ENCODE data around the gene UQCR11. TPM values are rescaled to one million over a fixed set of nuclear protein-coding genes. Genes with fewer than 3 reads are reported as not detected.
A peak's percentile ranks its signal among the peaks of the same experiment; 100 is the strongest.

Gene UQCR11
- total RNA-seq, 1 experiment from 2014 or later = 155 TPM

GRCh38 chr19:1616875-1617274 is 11.6 kb upstream of the UQCR11 start:
- DNase-seq (ENCODE audit: low spot score) = no peak

GRCh38 chr19:1616396-1616795 is 11.1 kb upstream of the UQCR11 start:
- DNase-seq (ENCODE audit: low spot score) = no peak

- no peak for DNase-seq (ENCODE audit: low spot score)
Measured at GRCh38 chr19:1615156-1615765, 10.0 kb upstream of the UQCR11 start.

- DNase-seq (ENCODE audit: low spot score) = no peak
Measured at GRCh38 chr19:1613808-1614570, 8.7 kb upstream of the UQCR11 start.

- no peak for DNase-seq (ENCODE audit: low spot score)
Measured at GRCh38 chr19:1613146-1613545, 7.9 kb upstream of the UQCR11 start.

- no peak for DNase-seq (ENCODE audit: low spot score)
Measured at GRCh38 chr19:1612114-1613086, 7.1 kb upstream of the UQCR11 start.

- DNase-seq (ENCODE audit: low spot score) = no peak
Measured at GRCh38 chr19:1611353-1611752, 6.1 kb upstream of the UQCR11 start.

- no peak for DNase-seq (ENCODE audit: low spot score)
Measured at GRCh38 chr19:1610579-1610978, 5.3 kb upstream of the UQCR11 start.

- no peak for DNase-seq (ENCODE audit: low spot score)
Measured at GRCh38 chr19:1609680-1610474, 4.6 kb upstream of the UQCR11 start.

GRCh38 chr19:1609103-1609396 is 3.8 kb upstream of the UQCR11 start:
- DNase-seq (ENCODE audit: low spot score) = no peak

GRCh38 chr19:1608359-1609102 is 3.3 kb upstream of the UQCR11 start:
- DNase-seq (ENCODE audit: low spot score) = no peak

GRCh38 chr19:1606138-1606651 is 933 bp upstream of the UQCR11 start:
- DNase-seq (ENCODE audit: low spot score) = no peak

- DNase-seq (ENCODE audit: low spot score) = no peak
Measured at GRCh38 chr19:1602091-1602707, 3.1 kb downstream of the UQCR11 start.

GRCh38 chr19:1601613-1602064 is 3.6 kb downstream of the UQCR11 start:
- DNase-seq (ENCODE audit: low spot score) = peak; percentile 19

- DNase-seq (ENCODE audit: low spot score) = no peak
Measured at GRCh38 chr19:1599460-1599846, 5.8 kb downstream of the UQCR11 start.

- DNase-seq (ENCODE audit: low spot score) = no peak
Measured at GRCh38 chr19:1598777-1599459, 6.3 kb downstream of the UQCR11 start.

- no peak for DNase-seq (ENCODE audit: low spot score)
Measured at GRCh38 chr19:1593501-1593772, 11.8 kb downstream of the UQCR11 start.

- peak; percentile 90 for DNase-seq (ENCODE audit: low spot score)
Measured at GRCh38 chr19:1592755-1593500, 12.3 kb downstream of the UQCR11 start, which contains the start of gene MBD3. Gene MBD3 (minus strand): TSS chr19:1592865. CDS start chr19:1592631, 234 bp downstream.
